ENCODE measurements around the gene ALG8. TPM values are rescaled to one million over a fixed set of nuclear protein-coding genes. Genes with fewer than 3 reads are reported as not detected.
"Not testable (repeated sequence)": the region's sequence is repeated elsewhere in the genome, so short reads cannot be mapped to it uniquely, and the experiment has no call there.

The ALG8 gene
- total RNA-seq, 1 donor from 2014 or later = 31.5 TPM

- no peaks in the 10 kb centered on the region for H3K36me3 ChIP-seq (ENCODE audit: control insufficient read depth, insufficient read depth, low read length)
- no peak overlapping the region for H3K4me3 ChIP-seq (ENCODE audit: low read depth, low read length)
- TF ChIP-seq, protein P1, sequence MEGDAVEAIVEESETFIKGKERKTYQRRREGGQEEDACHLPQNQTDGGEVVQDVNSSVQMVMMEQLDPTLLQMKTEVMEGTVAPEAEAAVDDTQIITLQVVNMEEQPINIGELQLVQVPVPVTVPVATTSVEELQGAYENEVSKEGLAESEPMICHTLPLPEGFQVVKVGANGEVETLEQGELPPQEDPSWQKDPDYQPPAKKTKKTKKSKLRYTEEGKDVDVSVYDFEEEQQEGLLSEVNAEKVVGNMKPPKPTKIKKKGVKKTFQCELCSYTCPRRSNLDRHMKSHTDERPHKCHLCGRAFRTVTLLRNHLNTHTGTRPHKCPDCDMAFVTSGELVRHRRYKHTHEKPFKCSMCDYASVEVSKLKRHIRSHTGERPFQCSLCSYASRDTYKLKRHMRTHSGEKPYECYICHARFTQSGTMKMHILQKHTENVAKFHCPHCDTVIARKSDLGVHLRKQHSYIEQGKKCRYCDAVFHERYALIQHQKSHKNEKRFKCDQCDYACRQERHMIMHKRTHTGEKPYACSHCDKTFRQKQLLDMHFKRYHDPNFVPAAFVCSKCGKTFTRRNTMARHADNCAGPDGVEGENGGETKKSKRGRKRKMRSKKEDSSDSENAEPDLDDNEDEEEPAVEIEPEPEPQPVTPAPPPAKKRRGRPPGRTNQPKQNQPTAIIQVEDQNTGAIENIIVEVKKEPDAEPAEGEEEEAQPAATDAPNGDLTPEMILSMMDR (IDR thresholded peaks at IDR 0.05; ENCODE audit: insufficient read depth, low read length, poor library complexity, severe bottlenecking) = no peak
- no peak for DNase-seq (ENCODE audit: low read depth)
- H3K27me3 ChIP-seq (ENCODE audit: control insufficient read depth, insufficient read depth, low read length) = no peaks in the 10 kb centered on the region
Observed at GRCh38 chr11:78179459-78180071, 40.1 kb upstream of the ALG8 start.

DNA sequence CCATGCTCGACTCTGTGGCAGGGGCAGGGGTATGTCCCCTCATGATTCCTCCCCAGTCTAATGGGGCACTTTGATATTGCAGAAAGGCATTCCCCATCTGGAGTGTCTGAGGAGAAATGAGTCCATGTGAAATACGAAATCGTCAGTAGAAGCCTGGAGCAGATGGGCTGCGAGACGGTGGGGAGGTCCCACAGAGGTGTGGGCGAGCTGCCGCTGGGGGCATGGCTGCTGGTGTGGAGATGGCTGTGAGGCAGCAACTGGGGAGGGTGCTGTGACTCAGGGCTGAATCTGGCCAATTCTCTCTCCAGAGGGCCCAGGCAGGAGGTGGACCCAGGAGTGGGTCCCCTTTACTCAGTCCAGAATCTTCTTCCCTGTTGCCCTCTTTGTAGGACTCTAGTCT lies 37.8 kb upstream of the ALG8 start:
- Histone ChIP-seq H3K4me3 (ENCODE audit: low read depth, low read length) (no peak overlapping the region), H3K27me3 (ENCODE audit: control insufficient read depth, insufficient read depth, low read length) (no peaks in the 10 kb centered on the region)

GRCh38 chr11:78176605-78177141 lies 37.2 kb upstream of the ALG8 start:
- Histone ChIP-seq H3K4me3 (ENCODE audit: low read depth, low read length) (no peak overlapping the region), H3K27me3 (ENCODE audit: control insufficient read depth, insufficient read depth, low read length) (no peaks in the 10 kb centered on the region), H3K36me3 (ENCODE audit: control insufficient read depth, insufficient read depth, low read length) (no peaks in the 10 kb centered on the region)
- no peak for DNase-seq (ENCODE audit: low read depth)
- TF ChIP-seq, protein P1 (IDR thresholded peaks at IDR 0.05; ENCODE audit: insufficient read depth, low read length, poor library complexity, severe bottlenecking) = no peak

More for the DNA sequence above, 37.8 kb upstream of the ALG8 start:
- DNase-seq (ENCODE audit: low read depth) = no peak
- no peaks in the 10 kb centered on the region for H3K36me3 ChIP-seq (ENCODE audit: control insufficient read depth, insufficient read depth, low read length)
- TF ChIP-seq, protein P1 (IDR thresholded peaks at IDR 0.05; ENCODE audit: insufficient read depth, low read length, poor library complexity, severe bottlenecking) = no peak

DNA sequence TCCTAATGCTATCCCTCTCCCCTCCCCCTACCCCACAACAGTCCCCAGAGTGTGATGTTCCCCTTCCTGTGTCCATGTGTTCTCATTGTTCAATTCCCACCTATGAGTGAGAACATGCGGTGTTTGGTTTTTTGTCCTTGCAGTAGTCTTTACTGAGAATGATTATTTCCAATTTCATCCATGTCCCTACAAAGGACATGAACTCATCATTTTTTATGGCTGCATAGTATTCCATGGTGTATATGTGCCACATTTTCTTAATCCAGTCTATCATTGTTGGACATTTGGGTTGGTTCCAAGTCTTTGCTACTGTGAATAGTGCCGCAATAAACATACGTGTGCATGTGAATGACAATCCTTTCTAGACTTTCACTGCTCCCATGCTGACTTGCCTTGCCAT lies 36.4 kb upstream of the ALG8 start:
- not testable (repeated sequence) for H3K4me3 ChIP-seq (ENCODE audit: low read depth, low read length); H3K27me3 ChIP-seq (ENCODE audit: control insufficient read depth, insufficient read depth, low read length); H3K36me3 ChIP-seq (ENCODE audit: control insufficient read depth, insufficient read depth, low read length); DNase-seq (ENCODE audit: low read depth)

DNA sequence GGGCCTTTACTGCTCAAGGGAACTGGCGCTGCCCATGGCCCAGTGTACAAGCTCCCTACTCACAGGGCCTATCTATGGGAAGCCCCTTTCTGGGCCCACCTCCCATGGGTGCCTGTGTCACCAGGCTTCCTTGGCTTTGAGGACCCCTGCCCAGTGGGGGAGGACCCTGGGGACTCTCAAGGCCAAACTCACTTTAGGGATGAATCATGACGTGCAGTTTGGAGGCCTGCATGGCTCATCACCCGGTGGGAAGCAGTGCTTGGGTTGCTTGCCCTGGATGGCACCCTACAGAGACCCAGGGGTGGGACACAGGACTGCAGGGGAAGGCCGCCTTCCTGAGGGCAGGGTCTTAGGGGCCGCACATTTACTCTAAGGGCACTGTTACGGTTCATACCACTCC lies 32.5 kb upstream of the ALG8 start:
- Histone ChIP-seq H3K4me3 (ENCODE audit: low read depth, low read length) (no peak overlapping the region), H3K36me3 (ENCODE audit: control insufficient read depth, insufficient read depth, low read length) (no peaks in the 10 kb centered on the region), H3K27me3 (ENCODE audit: control insufficient read depth, insufficient read depth, low read length) (no peaks in the 10 kb centered on the region)
- TF ChIP-seq, protein P1 (IDR thresholded peaks at IDR 0.05; ENCODE audit: insufficient read depth, low read length, poor library complexity, severe bottlenecking) = no peak
- no peak for DNase-seq (ENCODE audit: low read depth)

- no peak for DNase-seq (ENCODE audit: low read depth)
- TF ChIP-seq, protein P1 (IDR thresholded peaks at IDR 0.05; ENCODE audit: insufficient read depth, low read length, poor library complexity, severe bottlenecking) = no peak
- Histone ChIP-seq H3K4me3 (ENCODE audit: low read depth, low read length) (no peak overlapping the region), H3K36me3 (ENCODE audit: control insufficient read depth, insufficient read depth, low read length) (no peaks in the 10 kb centered on the region), H3K27me3 (ENCODE audit: control insufficient read depth, insufficient read depth, low read length) (no peaks in the 10 kb centered on the region)
Observed at GRCh38 chr11:78170874-78171549, 31.6 kb upstream of the ALG8 start.

Data from kidney epithelial cell (primary cell).